T-helper 17 cell (primary cell): ENCODE measurements around the gene ZNF423. TPM values are rescaled to one million over a fixed set of nuclear protein-coding genes. Genes with fewer than 3 reads are reported as not detected.

ENCODE experiments used
- ATAC-seq: fragments of 150-1000 bp; cut with Tn5 transposase; 2 replicates; pipeline ENCODE4 v1.10.0; 2021; ENCODE audit warnings: mild to moderate bottlenecking, moderate library complexity
- DNase-seq, 3 donors: peaks; one replicate each; pipeline versions ENCODE4 v3.0.0 to v3.0.0-alpha.2; 2020 to 2021
- H3K9me3 ChIP-seq: one replicate; pipeline ENCODE4 v1.7.0; 2013; ENCODE audit warnings: low read length, mild to moderate bottlenecking; ENCODE audit not compliant: control insufficient read depth, poor library complexity, severe bottlenecking
- H3K27ac Mint-ChIP-seq: one replicate; pipeline ENCODE4 v1.8.0; 2022; ENCODE audit warnings: mild to moderate bottlenecking, moderate library complexity, mixed read lengths
- H3K27me3 Mint-ChIP-seq: one replicate; pipeline ENCODE4 v1.8.0; 2022; ENCODE audit warnings: mixed read lengths
- H3K36me3 Mint-ChIP-seq: one replicate; pipeline ENCODE4 v1.8.0; 2022; ENCODE audit warnings: low read depth, mixed read lengths
- H3K4me1 Mint-ChIP-seq: one replicate; pipeline ENCODE4 v1.8.0; 2022; ENCODE audit warnings: mild to moderate bottlenecking, mixed read lengths
- H3K4me3 Mint-ChIP-seq: one replicate; pipeline ENCODE4 v1.8.0; 2022; ENCODE audit warnings: mild to moderate bottlenecking, moderate library complexity, mixed read lengths
- total RNA-seq, 4 donors: library from RNA in 2 of 4; stranded (reverse) in 2 of 4; gene quantifications; one replicate each; pipeline ENCODE4 v1.2.3 and lab custom pipeline; 2022 to 2026

Gene ZNF423
- total RNA-seq, 2 donors from 2014 or later: not detected

- Mint-ChIP-seq H3K4me1 (no peaks in the 10 kb centered on the region), H3K27ac (no peak overlapping the region), H3K4me3 (no peak overlapping the region), H3K27me3 (peaks cover 19% of the 10 kb centered on the region), H3K36me3 (no peaks in the 10 kb centered on the region)
- ATAC-seq (no peak), DNase-seq (no peak)
- H3K9me3 ChIP-seq: no peaks in the 10 kb centered on the region
These were observed 217.8 kb downstream of the ZNF423 start for GRCh38 chr16:49637933-49638672.

- no peaks in the 10 kb centered on the region for H3K4me1 Mint-ChIP-seq
- no peak for ATAC-seq
- H3K27ac Mint-ChIP-seq: no peak overlapping the region
- H3K9me3 ChIP-seq: no peaks in the 10 kb centered on the region
- H3K27me3 Mint-ChIP-seq: peaks cover 19% of the 10 kb centered on the region
- H3K4me3 Mint-ChIP-seq: no peak overlapping the region
- no peak for DNase-seq
- H3K36me3 Mint-ChIP-seq: no peaks in the 10 kb centered on the region
These were observed 218.4 kb downstream of the ZNF423 start for GRCh38 chr16:49637511-49637910.

- H3K27ac Mint-ChIP-seq: no peak overlapping the region
- no peak for ATAC-seq
- no peaks in the 10 kb centered on the region for H3K9me3 ChIP-seq
- peaks cover 19% of the 10 kb centered on the region for H3K27me3 Mint-ChIP-seq
- no peaks in the 10 kb centered on the region for H3K36me3 Mint-ChIP-seq
- no peaks in the 10 kb centered on the region for H3K4me1 Mint-ChIP-seq
- no peak for DNase-seq
- H3K4me3 Mint-ChIP-seq: no peak overlapping the region
These were observed 219.3 kb downstream of the ZNF423 start for GRCh38 chr16:49636608-49637007.

- no peak overlapping the region for H3K27ac Mint-ChIP-seq
- H3K9me3 ChIP-seq: no peaks in the 10 kb centered on the region
- ATAC-seq (no peak), DNase-seq (no peak)
- no peaks in the 10 kb centered on the region for H3K36me3 Mint-ChIP-seq
- no peaks in the 10 kb centered on the region for H3K4me1 Mint-ChIP-seq
- H3K27me3 Mint-ChIP-seq: peaks cover 14% of the 10 kb centered on the region
- no peak overlapping the region for H3K4me3 Mint-ChIP-seq
These were observed 220.0 kb downstream of the ZNF423 start for GRCh38 chr16:49635591-49636581.

- Mint-ChIP-seq H3K27me3 (peaks cover 13% of the 10 kb centered on the region), H3K4me1 (no peaks in the 10 kb centered on the region), H3K36me3 (no peaks in the 10 kb centered on the region), H3K27ac (no peak overlapping the region), H3K4me3 (no peak overlapping the region)
- H3K9me3 ChIP-seq: no peaks in the 10 kb centered on the region
- DNase-seq: no peak
- no peak for ATAC-seq
These were observed 220.9 kb downstream of the ZNF423 start for GRCh38 chr16:49635009-49635350.

- Mint-ChIP-seq H3K4me1 (no peaks in the 10 kb centered on the region), H3K36me3 (no peaks in the 10 kb centered on the region), H3K27me3 (peaks cover 13% of the 10 kb centered on the region), H3K4me3 (no peak overlapping the region), H3K27ac (no peak overlapping the region)
- no peak for DNase-seq
- ATAC-seq: no peak
- no peaks in the 10 kb centered on the region for H3K9me3 ChIP-seq
These were observed 221.5 kb downstream of the ZNF423 start for GRCh38 chr16:49634235-49635008.

GRCh38 chr16:49632795-49633184 lies 223.1 kb downstream of the ZNF423 start:
- Mint-ChIP-seq H3K4me1 (no peaks in the 10 kb centered on the region), H3K27me3 (peaks cover 13% of the 10 kb centered on the region), H3K4me3 (no peak overlapping the region), H3K27ac (no peak overlapping the region), H3K36me3 (no peaks in the 10 kb centered on the region)
- no peak for DNase-seq
- no peak for ATAC-seq
- H3K9me3 ChIP-seq: no peaks in the 10 kb centered on the region

- no peaks in the 10 kb centered on the region for H3K9me3 ChIP-seq
- Mint-ChIP-seq H3K4me3 (no peak overlapping the region), H3K27me3 (peaks cover 13% of the 10 kb centered on the region), H3K4me1 (no peaks in the 10 kb centered on the region), H3K27ac (no peak overlapping the region), H3K36me3 (no peaks in the 10 kb centered on the region)
- ATAC-seq (no peak), DNase-seq (no peak)
These were observed 223.7 kb downstream of the ZNF423 start for GRCh38 chr16:49632086-49632794.

GRCh38 chr16:49631187-49632041 lies 224.5 kb downstream of the ZNF423 start:
- ATAC-seq (no peak), DNase-seq (no peak)
- no peak overlapping the region for H3K4me3 Mint-ChIP-seq
- H3K27ac Mint-ChIP-seq: no peak overlapping the region
- no peaks in the 10 kb centered on the region for H3K9me3 ChIP-seq
- peaks cover 7% of the 10 kb centered on the region for H3K27me3 Mint-ChIP-seq
- no peaks in the 10 kb centered on the region for H3K4me1 Mint-ChIP-seq
- no peaks in the 10 kb centered on the region for H3K36me3 Mint-ChIP-seq

GRCh38 chr16:49630783-49631182 lies 225.1 kb downstream of the ZNF423 start:
- Mint-ChIP-seq H3K4me3 (no peak overlapping the region), H3K36me3 (no peaks in the 10 kb centered on the region), H3K27me3 (peaks cover 7% of the 10 kb centered on the region), H3K27ac (no peak overlapping the region), H3K4me1 (no peaks in the 10 kb centered on the region)
- ATAC-seq: no peak
- DNase-seq: no peak
- no peaks in the 10 kb centered on the region for H3K9me3 ChIP-seq

- no peak overlapping the region for H3K4me3 Mint-ChIP-seq
- H3K27me3 Mint-ChIP-seq: peaks cover 5% of the 10 kb centered on the region
- DNase-seq: no peak
These were observed 226.1 kb downstream of the ZNF423 start for GRCh38 chr16:49629851-49630250.

GRCh38 chr16:49628148-49628547 lies 227.8 kb downstream of the ZNF423 start:
- no peak for ATAC-seq
- no peaks in the 10 kb centered on the region for H3K27me3 Mint-ChIP-seq
- H3K9me3 ChIP-seq: no peaks in the 10 kb centered on the region
- no peaks in the 10 kb centered on the region for H3K4me1 Mint-ChIP-seq
- no peak for DNase-seq
- H3K27ac Mint-ChIP-seq: no peak overlapping the region
- H3K36me3 Mint-ChIP-seq: no peaks in the 10 kb centered on the region
- no peak overlapping the region for H3K4me3 Mint-ChIP-seq

More at GRCh38 chr16:49629851-49630250, 226.1 kb downstream of the ZNF423 start:
- ATAC-seq: no peak
- no peaks in the 10 kb centered on the region for H3K4me1 Mint-ChIP-seq
- H3K9me3 ChIP-seq: no peaks in the 10 kb centered on the region
- no peaks in the 10 kb centered on the region for H3K36me3 Mint-ChIP-seq
- H3K27ac Mint-ChIP-seq: no peak overlapping the region
